H54 (cell line): ENCODE results near the gene FAH.
"Not testable (repeated sequence)": the region's sequence is repeated elsewhere in the genome, so short reads cannot be mapped to it uniquely, and the experiment has no call there.

Source experiments
- DNase-seq: peaks from one replicate; pipeline ENCODE4 v3.0.0; 2011; ENCODE audit warnings: low spot score, mixed read lengths; ENCODE audit not compliant: insufficient read length
- FAIRE-seq: peaks from 3 replicates; lab custom pipeline; 2011; peaks lifted over from hg19 to GRCh38; lab: Jason Lieb, UNC
- POLR2A ChIP-seq: IDR thresholded peaks from 2 replicates; pipeline ENCODE4 v1.6.1; 2011; ENCODE audit warnings: low read depth, mild to moderate bottlenecking, low read length

Gene FAH

DNA sequence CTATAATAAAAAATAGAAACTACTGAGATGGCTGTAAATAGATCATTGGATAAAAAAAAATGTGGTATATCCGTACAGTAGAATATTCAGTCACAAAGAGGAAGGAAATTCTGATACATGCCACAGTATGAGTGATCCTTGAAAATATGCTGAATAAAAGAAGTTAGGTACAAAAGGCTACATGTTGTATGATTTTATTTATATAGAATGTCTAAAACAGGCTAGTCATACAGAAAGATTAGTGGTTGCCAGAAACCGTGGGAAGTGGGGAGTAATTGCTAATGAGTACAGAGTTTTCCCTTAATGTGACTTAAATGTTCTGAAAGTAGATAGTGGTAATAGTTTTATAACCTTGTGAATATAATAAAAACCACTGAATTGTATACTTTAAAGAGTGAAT lies 24.9 kb upstream of the FAH start:
- TF ChIP-seq POLR2A = no peak
- DNase-seq (no peak), FAIRE-seq (no peak)

DNA sequence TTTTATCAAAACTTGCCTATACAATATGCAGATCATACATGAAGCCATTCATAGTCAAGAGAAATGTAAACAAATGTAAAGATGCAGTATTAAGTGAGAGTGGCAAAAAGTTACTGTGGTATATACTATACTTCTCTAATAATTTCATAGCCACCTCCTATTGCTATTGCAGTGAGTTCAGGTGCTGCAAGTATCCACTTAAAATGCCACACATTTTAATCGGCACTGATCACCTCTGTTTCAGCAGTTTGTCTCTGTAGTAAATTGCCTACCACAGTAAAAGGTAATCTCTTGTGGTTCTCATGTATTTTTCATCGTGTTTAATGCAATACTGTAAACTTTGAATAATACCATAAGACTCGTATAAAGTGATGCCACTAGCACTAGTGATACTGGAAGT lies 20.4 kb upstream of the FAH start:
- DNase-seq = no peak
- no peak for TF ChIP-seq POLR2A
- no peak for FAIRE-seq

DNA sequence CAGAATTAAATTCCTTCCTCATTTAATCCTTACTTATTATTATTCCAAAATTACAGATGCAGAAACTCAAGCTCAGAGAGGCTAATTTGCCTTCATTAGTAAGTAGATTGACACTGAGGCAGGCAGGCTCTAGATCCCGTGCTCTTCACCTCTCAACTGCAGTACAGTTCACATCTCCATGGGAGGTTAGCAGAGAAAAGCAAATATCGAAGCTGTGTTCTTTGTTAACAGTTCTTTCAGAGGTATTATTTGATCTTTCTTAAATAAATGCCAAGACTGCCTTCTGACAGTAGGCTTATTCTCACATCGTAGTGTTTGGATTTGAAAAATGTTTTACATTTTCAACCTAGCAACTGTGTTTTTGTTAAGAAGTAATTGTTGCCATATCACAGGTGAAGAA lies 15.9 kb upstream of the FAH start:
- FAIRE-seq (no peak), DNase-seq (no peak)
- TF ChIP-seq POLR2A = no peak

GRCh38 chr15:80138961-80139360 lies 13.8 kb upstream of the FAH start:
- DNase-seq (no peak), FAIRE-seq (no peak)
- TF ChIP-seq POLR2A = no peak

- DNase-seq = no peak
- no peak for TF ChIP-seq POLR2A
- FAIRE-seq = no peak
Measured at GRCh38 chr15:80140909-80141308, 11.9 kb upstream of the FAH start.

DNA sequence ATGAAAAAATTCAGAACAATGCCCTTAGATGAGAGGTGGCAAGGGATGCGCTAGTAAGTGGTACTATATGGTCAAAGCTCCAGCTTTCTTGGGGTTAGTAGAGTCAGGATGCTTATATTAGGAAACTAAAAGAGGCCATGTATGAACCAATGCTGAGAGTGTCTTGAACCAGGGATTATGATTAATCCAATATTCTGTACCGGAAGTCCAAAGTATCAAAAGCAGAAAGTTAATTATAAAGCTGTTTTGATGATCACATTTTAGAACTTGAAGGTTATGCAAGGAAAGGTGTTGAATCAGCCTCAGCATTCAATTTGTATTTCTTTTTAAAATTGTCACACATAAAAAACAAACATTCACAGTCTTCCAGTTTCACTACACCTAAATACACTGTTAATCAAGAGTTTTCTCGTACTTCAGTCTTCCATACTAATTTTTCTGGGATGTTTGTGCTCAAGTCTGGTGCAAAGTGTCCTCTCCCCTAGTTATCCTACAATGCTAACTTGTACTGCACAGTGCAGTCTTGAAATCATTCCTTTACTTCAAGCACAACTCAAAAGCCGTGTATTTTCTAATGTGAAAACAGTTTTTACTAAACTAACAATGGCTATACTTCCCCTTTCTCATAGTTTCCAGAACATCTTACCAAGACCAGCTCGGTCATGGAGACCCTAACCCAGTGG lies 10.7 kb upstream of the FAH start:
- DNase-seq = no peak
- no peak for FAIRE-seq
- no peak for TF ChIP-seq POLR2A

- no peak for FAIRE-seq
- DNase-seq = no peak
- TF ChIP-seq POLR2A = no peak
Measured at GRCh38 chr15:80142646-80143045, 10.2 kb upstream of the FAH start.

GRCh38 chr15:80151148-80151547 lies 1.7 kb upstream of the FAH start:
- no peak for TF ChIP-seq POLR2A
- FAIRE-seq (no peak), DNase-seq (no peak)

- FAIRE-seq (no peak), DNase-seq (no peak)
- no peak for TF ChIP-seq POLR2A
Measured at GRCh38 chr15:80151576-80151975, 1.2 kb upstream of the FAH start.

GRCh38 chr15:80152180-80152895 lies 461 bp upstream of the FAH start:
- DNase-seq = peak; percentile 69
- FAIRE-seq = no peak
- TF ChIP-seq POLR2A = no peak

- FAIRE-seq (no peak), DNase-seq (no peak)
- TF ChIP-seq POLR2A = no peak
Measured at GRCh38 chr15:80153900-80154299, 1.1 kb downstream of the FAH start.

GRCh38 chr15:80154336-80154735 lies 1.5 kb downstream of the FAH start:
- FAIRE-seq (no peak), DNase-seq (no peak)
- no peak for TF ChIP-seq POLR2A

- FAIRE-seq = no peak
- TF ChIP-seq POLR2A = no peak
- DNase-seq = no peak
Measured at GRCh38 chr15:80155001-80155377, 2.2 kb downstream of the FAH start.

- FAIRE-seq, DNase-seq: not testable (repeated sequence)
Measured at GRCh38 chr15:80155378-80156175, 2.8 kb downstream of the FAH start.
